HCT116 (cell line): ENCODE results near the gene AMN. TPM values are rescaled to one million over a fixed set of nuclear protein-coding genes. Genes with fewer than 3 reads are reported as not detected.

Source experiments
- ATAC-seq: fragments of 200-7000 bp; cut with Tn5 transposase; 2 replicates; pipeline ENCODE4 v1.9.1; 2020; ENCODE audit warnings: mild to moderate bottlenecking, moderate library complexity
- BruUV-seq: library from RNA; stranded (reverse); fragments of 400-500 nt; replicated peaks from 2 replicates; lab custom pipeline; 2021; lab: Mats Ljungman, UMichigan
- CTCF ChIA-PET: fragments of 300-600 bp; sonication (Branson Sonifier 250); formaldehyde crosslinking; loops from one replicate; lab custom pipeline; 2021; ENCODE audit warnings: antibody characterized with exemption; lab: Charles Lee
- POLR2A ChIA-PET: fragments of 300-600, 350-600 bp; sonication (Branson Sonifier 250); formaldehyde crosslinking; loops from one replicate; lab custom pipeline; 2021; ENCODE audit warnings: antibody characterized with exemption; lab: Charles Lee
- RAD21 ChIA-PET, 2 experiments: fragments of 300-600 bp; sonication (Branson Sonifier 250); formaldehyde crosslinking; loops; one replicate each; lab custom pipeline; 2023; ENCODE audit warnings: low total read pairs in 2 of 2; ENCODE audit not compliant: uncharacterized antibody in 2 of 2, unreplicated experiment in 2 of 2, low non-redundant PET in 1 of 2; lab: Charles Lee
- DNase-seq: peaks from one replicate; pipeline ENCODE4 v3.0.0-alpha.2; 2010; ENCODE audit warnings: low read depth, low spot score
- H2AFZ ChIP-seq: fragments of 200-600 bp; shearing (Covaris generic), sonication (generic); 2 replicates; pipeline ENCODE4 v1.6.1; 2017; ENCODE audit warnings: low read depth, mixed run types, mixed read lengths, antibody characterized with exemption, low read length; ENCODE audit not compliant: poor library complexity, severe bottlenecking
- H3K27ac ChIP-seq: 2 replicates; pipeline ENCODE4 v1.5.1; 2012; ENCODE audit warnings: low read depth, low read length
- H3K27me3 ChIP-seq: fragments of 200-600 bp; sonication (generic); 2 replicates; pipeline ENCODE4 v1.6.1; 2016; ENCODE audit warnings: mixed run types, low read length, mixed read lengths; ENCODE audit not compliant: insufficient read depth
- H3K36me3 ChIP-seq, 2 experiments: fragments of 200-500 bp in 1 of 2; fragments of 200-600 bp in 1 of 2; sonication (Bioruptor generic) in 1 of 2; sonication (generic) in 1 of 2; 2 replicates each; pipeline versions ENCODE4 v1.5.1 to v1.6.1; 2014 to 2016; ENCODE audit warnings: low read length in 2 of 2, inconsistent platforms in 1 of 2, mixed read lengths in 1 of 2, mixed run types in 1 of 2; ENCODE audit not compliant: insufficient read depth in 2 of 2, control insufficient read depth in 1 of 2
- H3K4me1 ChIP-seq, 2 experiments: fragments of 200-600 bp in 1 of 2; sonication (generic) in 1 of 2; 2 replicates each; pipeline versions ENCODE4 v1.5.1 to v1.6.1; 2012 to 2017; ENCODE audit warnings: low read length in 2 of 2, inconsistent platforms in 1 of 2, mild to moderate bottlenecking in 1 of 2, mixed read lengths in 1 of 2, mixed run types in 1 of 2, moderate library complexity in 1 of 2; ENCODE audit not compliant: insufficient read depth in 2 of 2, control insufficient read depth in 1 of 2
- H3K4me2 ChIP-seq: fragments of 200-600 bp; sonication (generic); 2 replicates; pipeline ENCODE4 v1.6.1; 2017; ENCODE audit warnings: mixed run types, low read length, mixed read lengths
- H3K4me3 ChIP-seq, 2 experiments: fragments of 200-600 bp in 1 of 2; sonication (generic) in 1 of 2; replicated peaks in 1 of 2; 2 replicates each; pipeline ENCODE4 v1.5.1; 2011 to 2016; ENCODE audit warnings: low read length in 2 of 2, control low read depth in 1 of 2, low read depth in 1 of 2, mild to moderate bottlenecking in 1 of 2, mixed read lengths in 1 of 2, mixed run types in 1 of 2
- H3K79me2 ChIP-seq: fragments of 200-600 bp; sonication (generic); 2 replicates; pipeline ENCODE4 v1.6.1; 2017; ENCODE audit warnings: mild to moderate bottlenecking, mixed run types, low read length, moderate library complexity, mixed read lengths; ENCODE audit not compliant: insufficient read depth
- H3K9ac ChIP-seq: fragments of 200-600 bp; sonication (generic); 2 replicates; pipeline ENCODE4 v1.6.1; 2016; ENCODE audit warnings: low read length, mixed read lengths
- H3K9me2 ChIP-seq: fragments of 200-600 bp; sonication (generic), shearing (Covaris generic); 2 replicates; pipeline ENCODE4 v1.6.1; 2017; ENCODE audit warnings: mixed run types, mild to moderate bottlenecking, moderate library complexity; ENCODE audit not compliant: insufficient read depth
- H3K9me3 ChIP-seq, 2 experiments: fragments of 200-500 bp in 1 of 2; fragments of 200-600 bp in 1 of 2; sonication (Bioruptor generic) in 1 of 2; sonication (generic) in 1 of 2; 2 replicates each; pipeline ENCODE4 v1.6.1; 2014 to 2017; ENCODE audit warnings: low read length in 2 of 2, mixed read lengths in 2 of 2, inconsistent platforms in 1 of 2, low read depth in 1 of 2, mild to moderate bottlenecking in 1 of 2, mixed run types in 1 of 2, moderate library complexity in 1 of 2; ENCODE audit not compliant: control insufficient read depth in 1 of 2, insufficient read depth in 1 of 2
- H4K20me1 ChIP-seq: fragments of 200-600 bp; sonication (generic), shearing (Covaris generic); 2 replicates; pipeline ENCODE4 v1.6.1; 2017; ENCODE audit warnings: mixed run types, mild to moderate bottlenecking, moderate library complexity; ENCODE audit not compliant: insufficient read depth
- CBX3 ChIP-seq: IDR thresholded peaks from 2 replicates; pipeline ENCODE4 v1.6.1; 2012; ENCODE audit warnings: low read depth
- EGR1 ChIP-seq: IDR thresholded peaks from 2 replicates; pipeline ENCODE4 v1.6.1; 2012; ENCODE audit warnings: low read depth
- EZH2 ChIP-seq: fragments of 200-600 bp; sonication (generic); IDR thresholded peaks from 2 replicates; pipeline ENCODE4 v1.6.1; 2017; ENCODE audit warnings: antibody characterized with exemption, mixed run types
- EZH2phosphoT487 ChIP-seq: fragments of 200-600 bp; IDR thresholded peaks from 2 replicates; pipeline ENCODE4 v1.6.1; 2018; ENCODE audit warnings: antibody characterized with exemption, borderline replicate concordance
- SIN3A ChIP-seq: IDR thresholded peaks from 2 replicates; pipeline ENCODE4 v1.6.1; 2012; ENCODE audit warnings: low read depth
- ZBTB33 ChIP-seq: IDR thresholded peaks from 2 replicates; pipeline ENCODE4 v1.6.1; 2011; ENCODE audit warnings: mild to moderate bottlenecking, low read length, moderate library complexity; ENCODE audit not compliant: insufficient replicate concordance; ENCODE audit errors: extremely low read depth
- ZNF274 ChIP-seq: fragments of 200-500 bp; sonication (Bioruptor generic); IDR thresholded peaks from 2 replicates; pipeline ENCODE4 v1.6.1; 2014; ENCODE audit warnings: mild to moderate bottlenecking, low read depth, low read length, inconsistent platforms
- intact Hi-C: fragments of 100-400 bp; cut with micrococcal nuclease; formaldehyde crosslinking; loops from 2 replicates; pipeline ENCODE4 v1.10.0; 2022
- total RNA-seq: library from RNA; stranded (reverse); gene quantifications from one replicate; pipeline ENCODE4 v1.2.1, GENCODE V29; 2021; ENCODE audit not compliant: unreplicated experiment
- TF ChIP-seq, protein P1 (sequence below): IDR thresholded peaks from 2 replicates; pipeline ENCODE4 v1.6.1; 2012

The AMN gene
- total RNA-seq, 1 experiment from 2014 or later: 5.7 TPM

DNA sequence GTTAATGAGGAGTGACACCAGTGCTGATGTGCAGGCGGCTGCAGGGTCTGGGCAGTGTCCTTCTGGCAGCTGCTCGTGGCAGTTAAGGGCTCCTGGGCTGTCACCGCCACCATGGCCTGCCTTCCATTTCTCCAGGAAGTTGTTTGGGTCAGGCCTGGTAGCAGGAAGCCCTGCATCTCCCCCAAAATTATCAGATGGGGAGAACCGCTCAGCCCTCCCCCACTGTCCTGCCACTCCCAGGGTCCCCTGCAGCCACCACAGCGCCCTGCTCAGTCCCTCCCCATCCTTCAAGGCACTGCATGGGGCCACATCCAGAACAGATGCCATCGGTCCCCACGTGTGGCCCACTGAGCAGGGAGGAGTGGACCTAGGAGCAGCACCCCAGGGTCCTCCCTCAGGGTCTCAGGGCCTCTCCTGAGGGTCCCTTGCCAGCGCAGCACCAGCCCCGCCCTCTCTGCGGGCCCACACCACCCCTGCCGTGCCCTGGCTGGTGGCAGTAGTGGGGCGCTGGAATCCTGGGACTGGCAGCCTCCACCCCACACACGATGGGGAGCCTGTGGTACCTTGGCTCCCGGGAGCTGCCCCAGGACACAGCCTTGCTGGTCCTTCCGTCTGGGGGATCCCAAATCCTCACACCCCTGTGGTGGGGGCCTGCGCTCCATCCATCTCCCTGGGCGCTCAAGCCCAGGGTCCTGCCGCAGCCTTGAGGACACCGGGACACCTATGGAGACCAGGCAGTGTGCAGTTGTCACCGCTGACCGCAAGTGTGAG, 10.3 kb upstream of the AMN start:
- H3K9ac ChIP-seq: no peak overlapping the region
- H3K9me2 ChIP-seq: no peaks in the 10 kb centered on the region
- TF ChIP-seq SIN3A: no peak
- TF ChIP-seq EGR1: no peak
- TF ChIP-seq EZH2phosphoT487: no peak
- TF ChIP-seq EZH2: no peak
- no peak for TF ChIP-seq CBX3
- TF ChIP-seq, all 23 proteins: peak for 0
- Histone ChIP-seq H3K79me2 (no peaks in the 10 kb centered on the region), H2AFZ (no peak overlapping the region), H3K9me3 (no peaks in the 10 kb centered on the region), H4K20me1 (no peaks in the 10 kb centered on the region), H3K27ac (no peak overlapping the region), H3K36me3 (no peaks in the 10 kb centered on the region; a peak in 1 of 4 replicates), H3K27me3 (no peaks in the 10 kb centered on the region), H3K4me3 (no peak overlapping the region), H3K4me1 (no peaks in the 10 kb centered on the region), H3K4me2 (no peak overlapping the region)
- ChIA-PET CTCF (no interaction called here), POLR2A (no interaction called here), RAD21 (interaction anchor here in 1 of 2 experiments (0.6 kb wide), 1 partner anchor 221 kb away, joined by 4 read pairs; no protein-coding TSS in a partner anchor)
- BruUV-seq: no TSS peak
- intact Hi-C loops: loop anchor here (10.0 kb wide), 1 partner anchor 317 kb away; the partner anchor contains the start of gene RCOR1
- DNase-seq (no peak), ATAC-seq (no peak)

DNA sequence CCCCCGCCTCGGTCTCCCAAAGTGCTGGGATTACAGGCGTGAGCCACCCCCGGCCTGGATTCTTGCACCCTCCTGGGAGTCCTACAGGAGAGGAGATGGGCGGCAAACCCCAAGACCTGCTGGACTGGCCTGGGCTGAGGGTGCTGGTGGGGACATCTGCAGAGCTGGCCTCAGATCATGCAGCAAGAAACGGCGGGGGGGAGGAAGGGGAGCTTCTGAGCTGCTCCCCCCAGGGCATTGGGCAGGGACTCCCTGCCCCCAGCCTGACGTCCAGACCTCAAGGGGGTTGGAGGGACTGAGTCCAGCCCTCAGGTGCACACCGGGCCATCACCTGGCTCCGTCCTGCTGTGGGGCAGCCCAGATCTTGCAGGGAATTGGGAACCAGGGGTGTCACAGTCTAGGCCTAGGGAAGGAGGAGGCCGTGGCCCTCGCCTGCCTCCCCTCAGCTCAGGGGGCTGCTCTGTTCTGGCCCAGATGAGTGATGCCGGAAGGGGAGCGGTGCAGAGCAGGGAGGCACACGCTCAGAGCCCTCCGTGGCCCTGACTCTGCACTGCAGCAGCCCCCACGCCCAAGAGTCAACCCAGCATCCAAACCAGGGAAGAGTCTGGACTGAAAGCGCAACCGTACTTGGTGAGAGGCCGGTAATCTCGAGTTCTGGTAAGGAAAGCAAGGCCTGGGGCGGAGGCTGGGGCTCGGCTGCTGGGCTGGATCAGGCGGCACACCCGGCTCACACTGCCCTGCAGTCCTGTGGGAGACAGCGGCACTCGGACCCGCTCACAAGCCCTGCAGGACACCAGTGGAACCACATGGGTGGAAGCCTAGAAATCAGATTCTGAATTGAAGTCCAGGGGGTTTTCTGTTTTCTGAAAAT, 8.9 kb upstream of the AMN start:
- Histone ChIP-seq H3K4me2 (no peak overlapping the region), H3K36me3 (no peaks in the 10 kb centered on the region), H3K79me2 (no peaks in the 10 kb centered on the region), H4K20me1 (no peaks in the 10 kb centered on the region), H3K9me2 (no peaks in the 10 kb centered on the region), H2AFZ (no peak overlapping the region), H3K27me3 (no peaks in the 10 kb centered on the region), H3K4me1 (no peaks in the 10 kb centered on the region), H3K4me3 (no peak overlapping the region), H3K27ac (no peak overlapping the region), H3K9ac (no peak overlapping the region), H3K9me3 (no peaks in the 10 kb centered on the region)
- ChIA-PET POLR2A (no interaction called here), RAD21 (no interaction called here), CTCF (no interaction called here)
- TF ChIP-seq ZNF274: no peak
- no peak for TF ChIP-seq ZBTB33
- TF ChIP-seq EZH2: no peak
- TF ChIP-seq, protein P1, sequence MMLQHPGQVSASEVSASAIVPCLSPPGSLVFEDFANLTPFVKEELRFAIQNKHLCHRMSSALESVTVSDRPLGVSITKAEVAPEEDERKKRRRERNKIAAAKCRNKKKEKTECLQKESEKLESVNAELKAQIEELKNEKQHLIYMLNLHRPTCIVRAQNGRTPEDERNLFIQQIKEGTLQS: no peak
- ATAC-seq (no peak), DNase-seq (no peak)
- BruUV-seq: no TSS peak
- intact Hi-C loops: loop anchor here (10.0 kb wide), 1 partner anchor 319 kb away; the partner anchor contains the start of gene RCOR1
